WTC11 (cell line): ENCODE data around the gene CACNA1B. TPM values are rescaled to one million over a fixed set of nuclear protein-coding genes. Genes with fewer than 3 reads are reported as not detected.

ENCODE experiments used
- ATAC-seq: fragments of 200-7000 bp; cut with Tn5 transposase; 2 replicates; pipeline ENCODE4 v1.10.0; 2021; ENCODE audit warnings: mild to moderate bottlenecking, moderate library complexity
- CTCF ChIA-PET: fragments of 300-600 bp; sonication (Branson Sonifier 250); formaldehyde crosslinking; loops from one replicate; lab custom pipeline; 2021; ENCODE audit warnings: antibody characterized with exemption; lab: Charles Lee
- POLR2A ChIA-PET: fragments of 350-600 bp; sonication (Branson Sonifier 250); formaldehyde crosslinking; loops from one replicate; lab custom pipeline; 2021; ENCODE audit warnings: antibody characterized with exemption; lab: Charles Lee
- DNase-seq: peaks from one replicate; pipeline ENCODE4 v3.0.0; 2021; ENCODE audit warnings: low spot score
- H3K27ac Mint-ChIP-seq: 2 replicates; pipeline ENCODE4 v1.8.0; 2021; ENCODE audit warnings: mixed read lengths
- H3K27me3 Mint-ChIP-seq: 2 replicates; pipeline ENCODE4 v1.8.0; 2021; ENCODE audit warnings: low read depth, mild to moderate bottlenecking, moderate library complexity, mixed read lengths
- H3K36me3 Mint-ChIP-seq: 2 replicates; pipeline ENCODE4 v1.8.0; 2021; ENCODE audit warnings: mixed read lengths
- H3K4me1 Mint-ChIP-seq: 2 replicates; pipeline ENCODE4 v1.8.0; 2022; ENCODE audit warnings: mixed read lengths
- H3K4me3 Mint-ChIP-seq: 2 replicates; pipeline ENCODE4 v1.8.0; 2021; ENCODE audit warnings: mild to moderate bottlenecking, moderate library complexity, mixed read lengths
- H3K9me3 Mint-ChIP-seq: 2 replicates; pipeline ENCODE4 v1.8.0; 2021; ENCODE audit warnings: mixed read lengths
- CREB1 ChIP-seq: sonication (generic); formaldehyde crosslinking; IDR thresholded peaks from 2 replicates; pipeline ENCODE4 v1.8.0; 2023; ENCODE audit warnings: mild to moderate bottlenecking, missing genetic modification reagents
- ELF4 ChIP-seq: sonication (generic); formaldehyde crosslinking; IDR thresholded peaks from 2 replicates; pipeline ENCODE4 v1.8.1; 2022; ENCODE audit warnings: low read depth, mild to moderate bottlenecking, moderate library complexity, missing genetic modification reagents
- EMX1 ChIP-seq: fragments of 250-450 bp; sonication (Bioruptor Pico); IDR thresholded peaks from 2 replicates; pipeline ENCODE4 v1.8.0; 2021; ENCODE audit warnings: mild to moderate bottlenecking
- FOXJ3 ChIP-seq: sonication (generic); formaldehyde crosslinking; IDR thresholded peaks from 2 replicates; pipeline ENCODE4 v1.9.0; 2021; ENCODE audit warnings: missing genetic modification reagents, mild to moderate bottlenecking, borderline replicate concordance
- FOXP1 ChIP-seq: sonication (generic); formaldehyde crosslinking; IDR thresholded peaks from 2 replicates; pipeline ENCODE4 v1.8.0; 2022; ENCODE audit warnings: missing genetic modification reagents, mild to moderate bottlenecking, moderate library complexity, borderline replicate concordance
- FOXP4 ChIP-seq: sonication (generic); formaldehyde crosslinking; IDR thresholded peaks from 2 replicates; pipeline ENCODE4 v1.8.0; 2022; ENCODE audit warnings: mild to moderate bottlenecking, missing genetic modification reagents
- HMGA2 ChIP-seq: fragments of 250-450 bp; sonication (Bioruptor Pico); IDR thresholded peaks from 2 replicates; pipeline ENCODE4 v1.4.0; 2021; ENCODE audit warnings: mild to moderate bottlenecking, moderate library complexity
- IRF2 ChIP-seq: sonication (generic); formaldehyde crosslinking; IDR thresholded peaks from 2 replicates; pipeline ENCODE4 v1.8.0; 2022; ENCODE audit warnings: low read depth, missing genetic modification reagents, borderline replicate concordance
- JAZF1 ChIP-seq: fragments of 250-450 bp; sonication (Bioruptor Pico); IDR thresholded peaks from 2 replicates; pipeline ENCODE4 v1.9.0; 2021; ENCODE audit warnings: moderate library complexity, mild to moderate bottlenecking, inconsistent platforms
- MLX ChIP-seq: sonication (generic); formaldehyde crosslinking; IDR thresholded peaks from 2 replicates; pipeline ENCODE4 v1.8.1; 2023; ENCODE audit warnings: mild to moderate bottlenecking, missing genetic modification reagents, moderate library complexity
- NFYB ChIP-seq: sonication (generic); formaldehyde crosslinking; conservative IDR thresholded peaks from 2 replicates; pipeline ENCODE4 v1.8.0; 2022; ENCODE audit warnings: low read depth, missing genetic modification reagents
- PRRX2 ChIP-seq: fragments of 250-450 bp; sonication (Bioruptor Pico); IDR thresholded peaks from 2 replicates; pipeline ENCODE4 v1.8.0; 2021; ENCODE audit warnings: mild to moderate bottlenecking
- RELA ChIP-seq: sonication (generic); formaldehyde crosslinking; IDR thresholded peaks from 2 replicates; pipeline ENCODE4 v1.8.1; 2022; ENCODE audit warnings: missing genetic modification reagents, mild to moderate bottlenecking, borderline replicate concordance
- USF1 ChIP-seq: sonication (generic); formaldehyde crosslinking; IDR thresholded peaks from 2 replicates; pipeline ENCODE4 v1.8.0; 2022; ENCODE audit warnings: mild to moderate bottlenecking, missing genetic modification reagents
- ZNF263 ChIP-seq: sonication (generic); formaldehyde crosslinking; IDR thresholded peaks from 2 replicates; pipeline ENCODE4 v1.8.1; 2022; ENCODE audit warnings: low read depth, mild to moderate bottlenecking, moderate library complexity, missing genetic modification reagents
- ZNF396 ChIP-seq: fragments of 250-450 bp; sonication (Bioruptor Pico); IDR thresholded peaks from 2 replicates; pipeline ENCODE4 v1.8.0; 2021; ENCODE audit warnings: mild to moderate bottlenecking, moderate library complexity, borderline replicate concordance
- ZNF416 ChIP-seq: fragments of 250-450 bp; sonication (Bioruptor Pico); IDR thresholded peaks from 2 replicates; pipeline ENCODE4 v1.9.0; 2021; ENCODE audit warnings: mild to moderate bottlenecking, inconsistent platforms
- ZNF512 ChIP-seq: sonication (generic); formaldehyde crosslinking; IDR thresholded peaks from 2 replicates; pipeline ENCODE4 v1.8.1; 2022; ENCODE audit warnings: missing genetic modification reagents, borderline replicate concordance
- total RNA-seq: library from RNA; stranded (reverse); gene quantifications from 3 replicates; pipeline ENCODE4 v1.2.3, GENCODE V29; 2021
- TF ChIP-seq, protein P1 (sequence below): fragments of 250-450 bp; sonication (Bioruptor Pico); IDR thresholded peaks from 2 replicates; pipeline ENCODE4 v1.9.0; 2021; ENCODE audit warnings: mild to moderate bottlenecking
- TF ChIP-seq, protein P2 (sequence below): fragments of 200-600 bp; IDR thresholded peaks from 2 replicates; pipeline ENCODE4 v1.8.0; 2022; ENCODE audit warnings: antibody characterized with exemption
- TF ChIP-seq, protein P3 (sequence below): sonication (generic); formaldehyde crosslinking; IDR thresholded peaks from 2 replicates; pipeline ENCODE4 v1.8.1; 2022; ENCODE audit warnings: low read depth, missing genetic modification reagents, borderline replicate concordance

Gene CACNA1B
- total RNA-seq, 1 experiment from 2014 or later: 8.4 TPM

DNA sequence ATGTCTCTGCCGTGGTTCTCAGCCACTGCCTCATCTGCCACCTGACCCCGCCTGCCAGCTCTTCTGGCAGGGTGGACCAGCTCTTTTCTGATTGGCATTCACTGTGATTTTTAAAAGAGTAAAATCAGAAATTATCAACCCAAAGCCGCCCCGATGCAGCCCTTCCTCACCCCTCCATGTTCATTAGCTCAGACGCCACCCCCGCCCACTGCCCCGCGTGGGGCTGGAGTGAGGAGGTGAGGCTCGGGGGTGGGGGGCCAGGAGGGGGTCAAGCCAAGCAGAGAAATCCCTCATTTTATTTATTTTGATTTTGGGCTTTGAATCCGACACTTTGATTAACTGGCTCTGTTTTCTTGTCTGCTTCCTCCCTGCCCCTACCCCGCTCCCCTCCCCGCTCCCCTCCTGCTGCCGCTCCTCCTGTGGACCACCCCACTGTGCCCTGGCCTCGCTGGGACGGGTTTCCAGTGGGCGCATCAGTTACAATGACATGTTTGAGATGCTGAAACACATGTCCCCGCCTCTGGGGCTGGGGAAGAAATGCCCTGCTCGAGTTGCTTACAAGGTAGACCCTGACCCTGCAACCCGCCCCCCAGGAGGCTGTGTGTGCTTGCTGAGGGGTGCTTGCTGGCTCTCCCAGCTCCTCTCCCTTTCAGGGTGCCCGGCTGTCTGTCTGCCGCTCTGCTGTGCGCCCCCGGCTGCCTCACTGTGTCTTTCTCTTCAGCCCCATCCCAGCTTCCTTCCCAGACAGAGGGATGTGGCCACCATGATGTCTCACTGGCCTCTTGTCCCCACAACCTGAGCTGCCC, 224.9 kb downstream of the CACNA1B start (continued):
- no peak for TF ChIP-seq RELA (CRISPR knock-in tag)
- no peak for TF ChIP-seq ZNF416
- no peak for TF ChIP-seq USF1
- TF ChIP-seq, protein P1, sequence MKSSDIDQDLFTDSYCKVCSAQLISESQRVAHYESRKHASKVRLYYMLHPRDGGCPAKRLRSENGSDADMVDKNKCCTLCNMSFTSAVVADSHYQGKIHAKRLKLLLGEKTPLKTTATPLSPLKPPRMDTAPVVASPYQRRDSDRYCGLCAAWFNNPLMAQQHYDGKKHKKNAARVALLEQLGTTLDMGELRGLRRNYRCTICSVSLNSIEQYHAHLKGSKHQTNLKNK (CRISPR knock-in tag): no peak
- no peak for TF ChIP-seq PRRX2
- no peak for TF ChIP-seq EMX1 (CRISPR knock-in tag)
- no peak for TF ChIP-seq IRF2
- TF ChIP-seq, protein P2, sequence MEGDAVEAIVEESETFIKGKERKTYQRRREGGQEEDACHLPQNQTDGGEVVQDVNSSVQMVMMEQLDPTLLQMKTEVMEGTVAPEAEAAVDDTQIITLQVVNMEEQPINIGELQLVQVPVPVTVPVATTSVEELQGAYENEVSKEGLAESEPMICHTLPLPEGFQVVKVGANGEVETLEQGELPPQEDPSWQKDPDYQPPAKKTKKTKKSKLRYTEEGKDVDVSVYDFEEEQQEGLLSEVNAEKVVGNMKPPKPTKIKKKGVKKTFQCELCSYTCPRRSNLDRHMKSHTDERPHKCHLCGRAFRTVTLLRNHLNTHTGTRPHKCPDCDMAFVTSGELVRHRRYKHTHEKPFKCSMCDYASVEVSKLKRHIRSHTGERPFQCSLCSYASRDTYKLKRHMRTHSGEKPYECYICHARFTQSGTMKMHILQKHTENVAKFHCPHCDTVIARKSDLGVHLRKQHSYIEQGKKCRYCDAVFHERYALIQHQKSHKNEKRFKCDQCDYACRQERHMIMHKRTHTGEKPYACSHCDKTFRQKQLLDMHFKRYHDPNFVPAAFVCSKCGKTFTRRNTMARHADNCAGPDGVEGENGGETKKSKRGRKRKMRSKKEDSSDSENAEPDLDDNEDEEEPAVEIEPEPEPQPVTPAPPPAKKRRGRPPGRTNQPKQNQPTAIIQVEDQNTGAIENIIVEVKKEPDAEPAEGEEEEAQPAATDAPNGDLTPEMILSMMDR: no peak
- no peak for TF ChIP-seq JAZF1 (CRISPR knock-in tag)
- no peak for TF ChIP-seq HMGA2 (CRISPR knock-in tag)
- TF ChIP-seq ELF4 (CRISPR knock-in tag): no peak

DNA sequence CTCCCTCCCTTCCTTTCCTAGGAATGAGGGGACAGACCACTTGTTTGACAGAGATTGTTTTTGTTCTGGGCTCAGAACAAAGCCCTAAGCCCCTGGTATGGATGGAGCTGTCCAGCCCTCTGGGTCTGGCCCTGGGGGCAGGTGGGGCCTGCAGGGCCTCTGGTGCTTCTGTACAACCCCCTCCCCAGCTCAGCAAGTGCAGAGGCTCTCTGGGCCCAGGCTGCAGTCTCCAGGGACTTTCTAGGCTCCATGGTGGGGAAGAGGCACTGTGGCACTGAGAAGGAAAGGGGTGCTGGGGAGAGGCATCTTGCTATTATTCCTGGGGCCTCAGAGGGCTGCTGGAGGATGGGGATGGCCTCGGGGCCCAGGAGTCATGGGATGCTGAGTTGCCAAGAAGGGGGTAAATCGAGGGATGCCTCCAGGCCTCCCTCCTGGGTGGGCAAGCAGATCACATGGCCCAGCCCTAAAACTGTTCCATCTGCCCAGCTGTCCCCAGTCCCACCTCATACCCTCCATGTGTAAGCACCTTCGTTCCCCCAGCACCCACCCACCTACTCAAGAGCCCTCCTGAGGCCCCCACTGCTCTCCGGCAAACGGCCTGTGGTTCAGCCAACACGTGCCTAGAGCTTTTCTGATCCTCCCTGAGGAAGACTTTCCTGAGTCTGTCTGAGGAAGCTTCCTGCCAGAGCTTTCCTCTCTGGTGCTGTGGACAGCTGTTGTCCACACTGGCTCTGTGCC, 225.7 kb downstream of the CACNA1B start:
- CTCF ChIA-PET: interaction anchor here (1.2 kb wide), 1 partner anchor 33 kb away, joined by 4 read pairs; no protein-coding TSS in a partner anchor
- no peaks in the 10 kb centered on the region for H3K36me3 Mint-ChIP-seq
- 0 out of 2 replicates have a peak, but pooled peaks cover 3% of the 10 kb centered on the region for H3K9me3 Mint-ChIP-seq
- DNase-seq (no peak), ATAC-seq (no peak)
- H3K27me3 Mint-ChIP-seq: no peaks in the 10 kb centered on the region
- no peaks in the 10 kb centered on the region for H3K4me1 Mint-ChIP-seq
- H3K4me3 Mint-ChIP-seq: no peak overlapping the region
- TF ChIP-seq, protein P1 (CRISPR knock-in tag): no peak
- TF ChIP-seq, protein P3, sequence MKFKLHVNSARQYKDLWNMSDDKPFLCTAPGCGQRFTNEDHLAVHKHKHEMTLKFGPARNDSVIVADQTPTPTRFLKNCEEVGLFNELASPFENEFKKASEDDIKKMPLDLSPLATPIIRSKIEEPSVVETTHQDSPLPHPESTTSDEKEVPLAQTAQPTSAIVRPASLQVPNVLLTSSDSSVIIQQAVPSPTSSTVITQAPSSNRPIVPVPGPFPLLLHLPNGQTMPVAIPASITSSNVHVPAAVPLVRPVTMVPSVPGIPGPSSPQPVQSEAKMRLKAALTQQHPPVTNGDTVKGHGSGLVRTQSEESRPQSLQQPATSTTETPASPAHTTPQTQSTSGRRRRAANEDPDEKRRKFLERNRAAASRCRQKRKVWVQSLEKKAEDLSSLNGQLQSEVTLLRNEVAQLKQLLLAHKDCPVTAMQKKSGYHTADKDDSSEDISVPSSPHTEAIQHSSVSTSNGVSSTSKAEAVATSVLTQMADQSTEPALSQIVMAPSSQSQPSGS: no peak
- TF ChIP-seq CREB1 (CRISPR knock-in tag): no peak
- no peak for TF ChIP-seq ZNF263
- no peak for TF ChIP-seq FOXP1
- no peak for TF ChIP-seq MLX (CRISPR knock-in tag)
- POLR2A ChIA-PET: no interaction called here
- H3K27ac Mint-ChIP-seq: no peak overlapping the region

- Mint-ChIP-seq H3K4me3 (no peak overlapping the region), H3K9me3 (0 out of 2 replicates have a peak, but pooled peaks cover 3% of the 10 kb centered on the region), H3K4me1 (no peaks in the 10 kb centered on the region), H3K27me3 (no peaks in the 10 kb centered on the region), H3K27ac (no peak overlapping the region), H3K36me3 (no peaks in the 10 kb centered on the region)
- ATAC-seq (no peak), DNase-seq (no peak)
- CTCF ChIA-PET: no interaction called here
- POLR2A ChIA-PET: no interaction called here
- TF ChIP-seq NFYB (CRISPR knock-in tag) (no peak), ZNF512 (CRISPR knock-in tag) (no peak), ZNF263 (no peak), HMGA2 (CRISPR knock-in tag) (no peak), FOXJ3 (no peak), FOXP4 (CRISPR knock-in tag) (no peak), ZNF396 (no peak)
- TF ChIP-seq, protein P3: no peak
These were observed 226.2 kb downstream of the CACNA1B start for GRCh38 chr9:138103849-138104206.
